ENCODE results near the gene CAMK2B. TPM values are rescaled to one million over a fixed set of nuclear protein-coding genes. Genes with fewer than 3 reads are reported as not detected.

Gene CAMK2B
- total and polyA plus RNA-seq, 2 of the 13 experiments (the other 11 are each of a cell fraction or from before 2014, with no cell fraction given), result 0.27 to 0.48 TPM

- in situ Hi-C loops (cut with HindIII; ENCODE audit: extremely low pct_ligation_motif_present, low pct_unique_long_range_greater_than_20kb), result no loop called here
- CTCF ChIA-PET (ENCODE audit: low intra/inter-chr PET ratio, low total read pairs), result no interaction called here
- WGBS (ENCODE audit: low lambda C conversion rate), result 16% methylated on average over 5 of the region's 10 CpGs
- no peak for TF ChIP-seq SRSF9 (IDR thresholded peaks at IDR 0.05; ENCODE audit: borderline replicate concordance, insufficient read depth, low read depth, low read length, poor library complexity, severe bottlenecking)
- BruUV-seq (replicated peaks), result no TSS peak
- Histone ChIP-seq H3K27me3 (ENCODE audit: control insufficient read depth in 1 of 2, insufficient read depth in 2 of 2, low read length in 2 of 2) (peaks cover 12 to 63% of the 10 kb centered on the region in 2 experiments; a peak in 4 of 5 replicates), H3K9ac (ENCODE audit: insufficient read depth, low read depth, low read length) (no peak overlapping the region), H3K36me3 (replicated peaks in 1 of 2; ENCODE audit: control insufficient read depth in 1 of 2, insufficient read depth in 2 of 2, low read length in 2 of 2) (no peaks in the 10 kb centered on the region), H3K4me2 (ENCODE audit: low read depth, low read length) (no peak overlapping the region), H3K79me2 (ENCODE audit: insufficient read depth, low read length) (no peaks in the 10 kb centered on the region), H2AFZ (ENCODE audit: low read length) (no peak overlapping the region), H3K4me1 (ENCODE audit: insufficient read depth, low read length) (peaks cover 9% of the 10 kb centered on the region; the same call in 1 of the 2 replicates), H4K20me1 (ENCODE audit: insufficient read depth, low read length) (peaks cover 3% of the 10 kb centered on the region; the same call in 1 of the 2 replicates), H3K4me3 (replicated peaks in 1 of 3; ENCODE audit: insufficient read depth in 1 of 3, low read depth in 2 of 3, low read length in 3 of 3) (no peak overlapping the region), H3K27ac (ENCODE audit: extremely low read length, insufficient read depth, low read length) (no peak overlapping the region), H3K9me3 (ENCODE audit: low read length) (no peaks in the 10 kb centered on the region)
- peak; percentile 18 for ATAC-seq
- POLR2A ChIA-PET, result no interaction called here
- intact Hi-C loops (cut with micrococcal nuclease; ENCODE audit: unreplicated experiment), result no loop called here
- DNase-seq (ENCODE audit: low spot score), result no peak
- FAIRE-seq, result no peak
Observed at GRCh38 chr7:44282601-44283171, 42.7 kb downstream of the CAMK2B start.

GRCh38 chr7:44281811-44282600 is 43.4 kb downstream of the CAMK2B start:
- peaks cover 9% of the 10 kb centered on the region; the same call in 1 of the 2 replicates for H3K4me1 ChIP-seq (ENCODE audit: insufficient read depth, low read length)
- H3K36me3 ChIP-seq (replicated peaks in 1 of 2; ENCODE audit: control insufficient read depth in 1 of 2, insufficient read depth in 2 of 2, low read length in 2 of 2), result no peaks in the 10 kb centered on the region
- peaks cover 12 to 62% of the 10 kb centered on the region in 2 experiments; a peak in 4 of 5 replicates for H3K27me3 ChIP-seq (ENCODE audit: control insufficient read depth in 1 of 2, insufficient read depth in 2 of 2, low read length in 2 of 2)
- H3K79me2 ChIP-seq (ENCODE audit: insufficient read depth, low read length), result no peaks in the 10 kb centered on the region
- intact Hi-C loops (cut with micrococcal nuclease; ENCODE audit: unreplicated experiment) (no loop called here), in situ Hi-C loops (cut with HindIII; ENCODE audit: extremely low pct_ligation_motif_present, low pct_unique_long_range_greater_than_20kb) (no loop called here)
- no peak overlapping the region for H3K4me2 ChIP-seq (ENCODE audit: low read depth, low read length)
- H4K20me1 ChIP-seq (ENCODE audit: insufficient read depth, low read length), result peaks cover 3% of the 10 kb centered on the region; the same call in 1 of the 2 replicates
- CTCF ChIA-PET (ENCODE audit: low intra/inter-chr PET ratio, low total read pairs), result no interaction called here
- no peak overlapping the region for H3K9ac ChIP-seq (ENCODE audit: insufficient read depth, low read depth, low read length)
- BruUV-seq (replicated peaks), result no TSS peak
- H3K4me3 ChIP-seq (replicated peaks in 1 of 3; ENCODE audit: insufficient read depth in 1 of 3, low read depth in 2 of 3, low read length in 3 of 3), result no peak overlapping the region
- DNase-seq (ENCODE audit: low spot score) (no peak), ATAC-seq (peak; percentile 15), FAIRE-seq (no peak)
- no peaks in the 10 kb centered on the region for H3K9me3 ChIP-seq (ENCODE audit: low read length)
- H3K27ac ChIP-seq (ENCODE audit: extremely low read length, insufficient read depth, low read length), result no peak overlapping the region
- TF ChIP-seq RNF219 (CRISPR knock-in tag; IDR thresholded peaks at IDR 0.05) (no peak), MNT (IDR thresholded peaks at IDR 0.05) (peak; percentile 93), ZZZ3 (CRISPR knock-in tag; IDR thresholded peaks at IDR 0.05; ENCODE audit: borderline replicate concordance) (no peak), ZNF296 (CRISPR knock-in tag; conservative IDR thresholded peaks at IDR 0.05) (no peak)
- TF ChIP-seq, protein P1, sequence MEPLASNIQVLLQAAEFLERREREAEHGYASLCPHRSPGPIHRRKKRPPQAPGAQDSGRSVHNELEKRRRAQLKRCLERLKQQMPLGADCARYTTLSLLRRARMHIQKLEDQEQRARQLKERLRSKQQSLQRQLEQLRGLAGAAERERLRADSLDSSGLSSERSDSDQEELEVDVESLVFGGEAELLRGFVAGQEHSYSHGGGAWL (CRISPR knock-in tag; IDR thresholded peaks at IDR 0.05), result no peak
- TF ChIP-seq, protein P2, sequence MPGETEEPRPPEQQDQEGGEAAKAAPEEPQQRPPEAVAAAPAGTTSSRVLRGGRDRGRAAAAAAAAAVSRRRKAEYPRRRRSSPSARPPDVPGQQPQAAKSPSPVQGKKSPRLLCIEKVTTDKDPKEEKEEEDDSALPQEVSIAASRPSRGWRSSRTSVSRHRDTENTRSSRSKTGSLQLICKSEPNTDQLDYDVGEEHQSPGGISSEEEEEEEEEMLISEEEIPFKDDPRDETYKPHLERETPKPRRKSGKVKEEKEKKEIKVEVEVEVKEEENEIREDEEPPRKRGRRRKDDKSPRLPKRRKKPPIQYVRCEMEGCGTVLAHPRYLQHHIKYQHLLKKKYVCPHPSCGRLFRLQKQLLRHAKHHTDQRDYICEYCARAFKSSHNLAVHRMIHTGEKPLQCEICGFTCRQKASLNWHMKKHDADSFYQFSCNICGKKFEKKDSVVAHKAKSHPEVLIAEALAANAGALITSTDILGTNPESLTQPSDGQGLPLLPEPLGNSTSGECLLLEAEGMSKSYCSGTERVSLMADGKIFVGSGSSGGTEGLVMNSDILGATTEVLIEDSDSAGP (CRISPR knock-in tag; IDR thresholded peaks at IDR 0.05; ENCODE audit: borderline replicate concordance), result 0 out of 2 replicates have a peak, but pooled peaks have one; percentile 19
- POLR2A ChIA-PET, result no interaction called here
- H2AFZ ChIP-seq (ENCODE audit: low read length), result no peak overlapping the region
- WGBS (ENCODE audit: low lambda C conversion rate), result 12% methylated on average over 3 of the region's 15 CpGs
